SK-N-SH (cell line): ENCODE results near the gene ZNF865. TPM values are rescaled to one million over a fixed set of nuclear protein-coding genes. Genes with fewer than 3 reads are reported as not detected.

Experiments
- CTCF ChIA-PET: fragments of 300-600, 350-600 bp; formaldehyde crosslinking; extraction: SDS; loops from one replicate; lab custom pipeline; 2021; lab: Yijun Ruan, JAX
- POLR2A ChIA-PET: fragments of 350-600 bp; sonication (Branson Sonifier 250); formaldehyde crosslinking; extraction: SDS; loops from one replicate; lab custom pipeline; 2020; ENCODE audit warnings: antibody characterized with exemption, inconsistent platforms; lab: Yijun Ruan, JAX
- DNase-seq: peaks from one replicate; pipeline ENCODE4 v3.0.0; 2012
- H2AFZ ChIP-seq: fragments of 200-600 bp; sonication (generic); 2 replicates; pipeline ENCODE4 v1.8.1; 2016; ENCODE audit warnings: antibody characterized with exemption, mild to moderate bottlenecking, low read depth
- H3F3A ChIP-seq: fragments of 200-600 bp; sonication (generic); replicated peaks from 2 replicates; pipeline ENCODE3; 2016; ENCODE audit warnings: antibody characterized with exemption, mild to moderate bottlenecking; ENCODE audit not compliant: insufficient read depth
- H3K27ac ChIP-seq, 2 experiments: fragments of 200-500 bp in 1 of 2; fragments of 200-600 bp in 1 of 2; sonication (Bioruptor generic) in 1 of 2; sonication (generic), shearing (Covaris generic) in 1 of 2; 2 replicates each; pipeline versions ENCODE4 v1.5.1 to v1.6.1; 2014 to 2016; ENCODE audit warnings: low read depth in 2 of 2, inconsistent platforms in 1 of 2, low read length in 1 of 2, mild to moderate bottlenecking in 1 of 2, mixed read lengths in 1 of 2
- H3K27me3 ChIP-seq: fragments of 200-600 bp; sonication (generic), shearing (Covaris generic); 2 replicates; pipeline ENCODE4 v1.6.1; 2016; ENCODE audit warnings: mixed run types; ENCODE audit not compliant: insufficient read depth
- H3K36me3 ChIP-seq, 2 experiments: fragments of 200-500 bp in 1 of 2; fragments of 200-600 bp in 1 of 2; sonication (Bioruptor generic) in 1 of 2; sonication (generic) in 1 of 2; replicated peaks in 1 of 2; 2 replicates each; pipeline versions ENCODE3 to v1.5.1; 2014 to 2016; ENCODE audit warnings: low read length in 1 of 2, mild to moderate bottlenecking in 1 of 2; ENCODE audit not compliant: insufficient read depth in 2 of 2, control insufficient read depth in 1 of 2
- H3K4me1 ChIP-seq, 2 experiments: fragments of 200-500 bp in 1 of 2; fragments of 200-600 bp in 1 of 2; sonication (Bioruptor generic) in 1 of 2; sonication (generic), shearing (Covaris generic) in 1 of 2; 2 replicates each; pipeline versions ENCODE4 v1.5.1 to v1.6.1; 2014 to 2016; ENCODE audit warnings: low read depth in 1 of 2, low read length in 1 of 2, mixed run types in 1 of 2; ENCODE audit not compliant: insufficient read depth in 2 of 2, control insufficient read depth in 1 of 2
- H3K4me2 ChIP-seq: fragments of 200-600 bp; sonication (generic), shearing (Covaris generic); 2 replicates; pipeline ENCODE4 v1.6.1; 2017; ENCODE audit warnings: mixed run types
- H3K4me3 ChIP-seq, 2 experiments: fragments of 200-500 bp in 1 of 2; fragments of 200-600 bp in 1 of 2; sonication (Bioruptor generic) in 1 of 2; sonication (generic), shearing (Covaris generic) in 1 of 2; 2 replicates each; pipeline versions ENCODE4 v1.5.1 to v1.8.1; 2014 to 2016; ENCODE audit warnings: low read depth in 2 of 2, inconsistent platforms in 1 of 2, low read length in 1 of 2, mild to moderate bottlenecking in 1 of 2, mixed read lengths in 1 of 2, moderate library complexity in 1 of 2
- H3K79me2 ChIP-seq: fragments of 200-600 bp; sonication (generic); 2 replicates; pipeline ENCODE4 v1.8.1; 2017; ENCODE audit warnings: mild to moderate bottlenecking; ENCODE audit not compliant: insufficient read depth
- H3K9ac ChIP-seq: fragments of 200-600 bp; sonication (generic); 2 replicates; pipeline ENCODE4 v1.6.1; 2017; ENCODE audit warnings: mixed run types
- H3K9me2 ChIP-seq: fragments of 200-600 bp; sonication (generic); 2 replicates; pipeline ENCODE4 v1.6.1; 2017; ENCODE audit warnings: mixed run types
- H3K9me3 ChIP-seq: fragments of 200-600 bp; sonication (generic); 2 replicates; pipeline ENCODE4 v1.6.1; 2017; ENCODE audit warnings: mixed run types, mild to moderate bottlenecking, moderate library complexity
- H4K20me1 ChIP-seq: fragments of 200-600 bp; sonication (generic); 2 replicates; pipeline ENCODE4 v1.6.1; 2017; ENCODE audit warnings: mild to moderate bottlenecking, mixed run types; ENCODE audit not compliant: insufficient read depth
- CHD2 ChIP-seq: fragments of 150-350 bp; IDR thresholded peaks from 2 replicates; pipeline ENCODE4 v1.6.1; 2018; ENCODE audit warnings: low read length; ENCODE audit not compliant: partially characterized antibody
- CTCF ChIP-seq: fragments of 200-600 bp; sonication (generic); IDR thresholded peaks from 2 replicates; pipeline ENCODE4 v1.6.1; 2017; ENCODE audit warnings: antibody characterized with exemption, mild to moderate bottlenecking, moderate library complexity
- EZH2phosphoT487 ChIP-seq: fragments of 200-600 bp; sonication (generic); IDR thresholded peaks from 2 replicates; pipeline ENCODE4 v1.6.1; 2017; ENCODE audit warnings: low read depth, mixed run types, mild to moderate bottlenecking, antibody characterized with exemption, moderate library complexity, borderline replicate concordance
- FOSL2 ChIP-seq: IDR thresholded peaks from 2 replicates; pipeline ENCODE4 v1.4.0; 2012; ENCODE audit warnings: low read depth, mild to moderate bottlenecking, moderate library complexity, borderline replicate concordance
- FOXM1 ChIP-seq: IDR thresholded peaks from 2 replicates; pipeline ENCODE4 v1.4.0; 2012; ENCODE audit warnings: low read depth, mild to moderate bottlenecking
- GATA2 ChIP-seq: sonication (generic); formaldehyde crosslinking; IDR thresholded peaks from 2 replicates; pipeline ENCODE4 v1.5.0; 2020; ENCODE audit warnings: mild to moderate bottlenecking, missing genetic modification reagents
- JUND ChIP-seq: IDR thresholded peaks from 2 replicates; pipeline ENCODE4 v1.4.0; 2012
- MXI1 ChIP-seq: IDR thresholded peaks from 2 replicates; pipeline ENCODE4 v1.6.1; 2012; ENCODE audit warnings: mild to moderate bottlenecking, low read depth, low read length, improper control_type of control experiment
- NFIC ChIP-seq: IDR thresholded peaks from 2 replicates; pipeline ENCODE4 v1.4.0; 2012; ENCODE audit warnings: borderline replicate concordance
- PBX3 ChIP-seq: IDR thresholded peaks from 2 replicates; pipeline ENCODE4; 2012
- POLR2AphosphoS5 ChIP-seq: IDR thresholded peaks from 2 replicates; pipeline ENCODE4 v1.6.1; 2012; ENCODE audit warnings: low read depth, low read length
- RAD21 ChIP-seq: IDR thresholded peaks from 2 replicates; pipeline ENCODE4 v1.6.1; 2012; ENCODE audit warnings: mild to moderate bottlenecking, low read length
- REST ChIP-seq: IDR thresholded peaks from 2 replicates; pipeline ENCODE4 v1.6.1; 2012; ENCODE audit warnings: mild to moderate bottlenecking, low read depth, low read length, moderate library complexity
- SIN3A ChIP-seq: IDR thresholded peaks from 2 replicates; pipeline ENCODE4 v1.6.1; 2012; ENCODE audit warnings: low read depth, mild to moderate bottlenecking, low read length, moderate library complexity, borderline replicate concordance
- SMC3 ChIP-seq: IDR thresholded peaks from 2 replicates; pipeline ENCODE4 v1.6.1; 2012; ENCODE audit warnings: low read depth, low read length, improper control_type of control experiment
- TCF12 ChIP-seq: IDR thresholded peaks from 2 replicates; pipeline ENCODE4 v1.4.0; 2012
- USF1 ChIP-seq: IDR thresholded peaks from 2 replicates; pipeline ENCODE4 v1.4.0; 2012; ENCODE audit warnings: low read depth, borderline replicate concordance
- YY1 ChIP-seq: IDR thresholded peaks from 2 replicates; pipeline ENCODE4 v1.4.0; 2012; ENCODE audit warnings: low read depth, mild to moderate bottlenecking
- WGBS: methylation state at CpG from one replicate; pipeline ENCODE4 v1.1.6; 2017; ENCODE audit warnings: low lambda C conversion rate; 5-methylcytosine and 5-hydroxymethylcytosine counted together
- polyA plus RNA-seq, 3 experiments: library from polyadenylated mRNA; depleted of rRNA; stranded (reverse); fragments of >200 nt; gene quantifications; 2 replicates each; pipeline ENCODE4 v1.2.3, GENCODE V29; 2012
- TF ChIP-seq, protein P1 (sequence below): IDR thresholded peaks from 2 replicates; pipeline ENCODE4 v1.4.0; 2012; ENCODE audit warnings: low read depth, borderline replicate concordance

Gene ZNF865
- polyA plus RNA-seq, 1 of the 3 experiments (the other 2 are of a cell fraction), result 5.0 TPM

- Histone ChIP-seq H4K20me1 (no peaks in the 10 kb centered on the region), H3K9ac (peak overlapping the region; percentile 86; the same call in 1 of the 2 replicates), H3K9me3 (no peaks in the 10 kb centered on the region), H3K36me3 (peaks cover 3 to 13% of the 10 kb centered on the region in 2 experiments), H3K27ac (no peak overlapping the region), H3K4me2 (peak overlapping the region; percentile 95), H3K9me2 (no peaks in the 10 kb centered on the region), H3K79me2 (peaks cover 66% of the 10 kb centered on the region), H3K4me1 (peaks cover 19 to 48% of the 10 kb centered on the region in 2 experiments; a peak in 2 of 4 replicates), H3K4me3 (peak overlapping the region; percentile 53 to 81; a peak in 3 of 4 replicates), H3K27me3 (no peaks in the 10 kb centered on the region), H2AFZ (no peak overlapping the region), H3F3A (peaks cover 27% of the 10 kb centered on the region)
- CTCF ChIA-PET, result interaction anchor here (1.5 to 3.9 kb wide), 3 partner anchors 9 to 26 kb away, joined by 6 to 22 read pairs (median 7); no protein-coding TSS in a partner anchor
- 92% methylated on average over 16 of the region's 28 CpGs for WGBS
- peak; percentile 2 for DNase-seq
- POLR2A ChIA-PET, result no interaction called here
- no peak for TF ChIP-seq POLR2AphosphoS5
- no peak for TF ChIP-seq TCF12
- no peak for TF ChIP-seq RAD21
- no peak for TF ChIP-seq REST
- no peak for TF ChIP-seq USF1
- no peak for TF ChIP-seq GATA2 (CRISPR knock-in tag)
- TF ChIP-seq FOXM1, result no peak
- no peak for TF ChIP-seq FOSL2
- TF ChIP-seq JUND, result no peak
- TF ChIP-seq SMC3, result no peak
- no peak for TF ChIP-seq YY1
- no peak for TF ChIP-seq NFIC
- TF ChIP-seq SIN3A, result no peak
- no peak for TF ChIP-seq CHD2
- no peak for TF ChIP-seq EZH2phosphoT487
- TF ChIP-seq CTCF, result no peak
- TF ChIP-seq, protein P1, sequence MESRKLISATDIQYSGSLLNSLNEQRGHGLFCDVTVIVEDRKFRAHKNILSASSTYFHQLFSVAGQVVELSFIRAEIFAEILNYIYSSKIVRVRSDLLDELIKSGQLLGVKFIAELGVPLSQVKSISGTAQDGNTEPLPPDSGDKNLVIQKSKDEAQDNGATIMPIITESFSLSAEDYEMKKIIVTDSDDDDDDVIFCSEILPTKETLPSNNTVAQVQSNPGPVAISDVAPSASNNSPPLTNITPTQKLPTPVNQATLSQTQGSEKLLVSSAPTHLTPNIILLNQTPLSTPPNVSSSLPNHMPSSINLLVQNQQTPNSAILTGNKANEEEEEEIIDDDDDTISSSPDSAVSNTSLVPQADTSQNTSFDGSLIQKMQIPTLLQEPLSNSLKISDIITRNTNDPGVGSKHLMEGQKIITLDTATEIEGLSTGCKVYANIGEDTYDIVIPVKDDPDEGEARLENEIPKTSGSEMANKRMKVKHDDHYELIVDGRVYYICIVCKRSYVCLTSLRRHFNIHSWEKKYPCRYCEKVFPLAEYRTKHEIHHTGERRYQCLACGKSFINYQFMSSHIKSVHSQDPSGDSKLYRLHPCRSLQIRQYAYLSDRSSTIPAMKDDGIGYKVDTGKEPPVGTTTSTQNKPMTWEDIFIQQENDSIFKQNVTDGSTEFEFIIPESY, result no peak
- no peak for TF ChIP-seq PBX3
- no peak for TF ChIP-seq MXI1
These were observed 39.5 kb downstream of the ZNF865 start for GRCh38 chr19:55644842-55645511.
